ENCODE data around the gene PTHLH.

PTHLH gene

GRCh38 chr12:27995406-27995805 lies 22.9 kb upstream of the PTHLH start:
- DNase-seq (ENCODE audit: low spot score in 2 of 2), result no peak
- no peaks in the 10 kb centered on the region for H3K36me3 Mint-ChIP-seq (ENCODE audit: insufficient read depth)
- no peak for ATAC-seq (replicated peaks; ENCODE audit: extremely low read depth, poor library complexity, severe bottlenecking)
- no peak overlapping the region for H3K27ac Mint-ChIP-seq (ENCODE audit: low read depth)
- no peaks in the 10 kb centered on the region for H3K27me3 Mint-ChIP-seq
- H3K4me1 Mint-ChIP-seq, result no peaks in the 10 kb centered on the region
- H3K9me3 Mint-ChIP-seq, result no peaks in the 10 kb centered on the region
- H3K4me3 Mint-ChIP-seq, result no peak overlapping the region

GRCh38 chr12:27988594-27989233 lies 16.2 kb upstream of the PTHLH start:
- Mint-ChIP-seq H3K9me3 (no peaks in the 10 kb centered on the region), H3K4me1 (no peaks in the 10 kb centered on the region), H3K36me3 (ENCODE audit: insufficient read depth) (no peaks in the 10 kb centered on the region), H3K4me3 (no peak overlapping the region), H3K27ac (ENCODE audit: low read depth) (no peak overlapping the region), H3K27me3 (peaks cover 30% of the 10 kb centered on the region)
- no peak for ATAC-seq (replicated peaks; ENCODE audit: extremely low read depth, poor library complexity, severe bottlenecking)
- no peak for DNase-seq (ENCODE audit: low spot score in 2 of 2)

- DNase-seq (ENCODE audit: low spot score in 2 of 2), result no peak
- no peaks in the 10 kb centered on the region for H3K36me3 Mint-ChIP-seq (ENCODE audit: insufficient read depth)
- no peak for ATAC-seq (replicated peaks; ENCODE audit: extremely low read depth, poor library complexity, severe bottlenecking)
- no peak overlapping the region for H3K4me3 Mint-ChIP-seq
- H3K9me3 Mint-ChIP-seq, result no peaks in the 10 kb centered on the region
- H3K27me3 Mint-ChIP-seq, result peaks cover 44% of the 10 kb centered on the region
- no peak overlapping the region for H3K27ac Mint-ChIP-seq (ENCODE audit: low read depth)
- H3K4me1 Mint-ChIP-seq, result no peaks in the 10 kb centered on the region
Observed at GRCh38 chr12:27987331-27987730, 14.8 kb upstream of the PTHLH start.

GRCh38 chr12:27984275-27984674 lies 11.7 kb upstream of the PTHLH start:
- Mint-ChIP-seq H3K36me3 (ENCODE audit: insufficient read depth) (no peaks in the 10 kb centered on the region), H3K9me3 (no peaks in the 10 kb centered on the region), H3K4me1 (no peaks in the 10 kb centered on the region), H3K27me3 (peaks cover 53% of the 10 kb centered on the region), H3K27ac (ENCODE audit: low read depth) (no peak overlapping the region), H3K4me3 (no peak overlapping the region)
- ATAC-seq (replicated peaks; ENCODE audit: extremely low read depth, poor library complexity, severe bottlenecking) (no peak), DNase-seq (ENCODE audit: low spot score in 2 of 2) (no peak)

GRCh38 chr12:27982951-27983350 lies 10.4 kb upstream of the PTHLH start:
- Mint-ChIP-seq H3K27me3 (peaks cover 59% of the 10 kb centered on the region), H3K36me3 (ENCODE audit: insufficient read depth) (no peaks in the 10 kb centered on the region), H3K4me1 (no peaks in the 10 kb centered on the region), H3K4me3 (no peak overlapping the region), H3K9me3 (no peaks in the 10 kb centered on the region), H3K27ac (ENCODE audit: low read depth) (no peak overlapping the region)
- no peak for ATAC-seq (replicated peaks; ENCODE audit: extremely low read depth, poor library complexity, severe bottlenecking)
- no peak for DNase-seq (ENCODE audit: low spot score in 2 of 2)

GRCh38 chr12:27982385-27982784 lies 9.9 kb upstream of the PTHLH start:
- no peaks in the 10 kb centered on the region for H3K4me1 Mint-ChIP-seq
- H3K4me3 Mint-ChIP-seq, result no peak overlapping the region
- peaks cover 60% of the 10 kb centered on the region for H3K27me3 Mint-ChIP-seq
- no peak overlapping the region for H3K27ac Mint-ChIP-seq (ENCODE audit: low read depth)
- DNase-seq (ENCODE audit: low spot score in 2 of 2), result no peak
- no peak for ATAC-seq (replicated peaks; ENCODE audit: extremely low read depth, poor library complexity, severe bottlenecking)
- no peaks in the 10 kb centered on the region for H3K36me3 Mint-ChIP-seq (ENCODE audit: insufficient read depth)
- no peaks in the 10 kb centered on the region for H3K9me3 Mint-ChIP-seq

GRCh38 chr12:27981874-27982273 lies 9.3 kb upstream of the PTHLH start:
- no peak overlapping the region for H3K4me3 Mint-ChIP-seq
- no peaks in the 10 kb centered on the region for H3K9me3 Mint-ChIP-seq
- no peak overlapping the region for H3K27ac Mint-ChIP-seq (ENCODE audit: low read depth)
- DNase-seq (ENCODE audit: low spot score in 2 of 2), result no peak
- no peaks in the 10 kb centered on the region for H3K4me1 Mint-ChIP-seq
- H3K36me3 Mint-ChIP-seq (ENCODE audit: insufficient read depth), result no peaks in the 10 kb centered on the region
- ATAC-seq (replicated peaks; ENCODE audit: extremely low read depth, poor library complexity, severe bottlenecking), result no peak
- peaks cover 65% of the 10 kb centered on the region for H3K27me3 Mint-ChIP-seq

GRCh38 chr12:27979145-27979544 lies 6.6 kb upstream of the PTHLH start:
- no peak overlapping the region for H3K27ac Mint-ChIP-seq (ENCODE audit: low read depth)
- ATAC-seq (replicated peaks; ENCODE audit: extremely low read depth, poor library complexity, severe bottlenecking) (no peak), DNase-seq (ENCODE audit: low spot score in 2 of 2) (no peak)
- no peaks in the 10 kb centered on the region for H3K4me1 Mint-ChIP-seq
- no peaks in the 10 kb centered on the region for H3K9me3 Mint-ChIP-seq
- no peaks in the 10 kb centered on the region for H3K36me3 Mint-ChIP-seq (ENCODE audit: insufficient read depth)
- peaks cover 86% of the 10 kb centered on the region for H3K27me3 Mint-ChIP-seq
- H3K4me3 Mint-ChIP-seq, result no peak overlapping the region

GRCh38 chr12:27975222-27976136 lies 2.9 kb upstream of the PTHLH start:
- Mint-ChIP-seq H3K9me3 (no peaks in the 10 kb centered on the region), H3K4me3 (no peak overlapping the region), H3K27ac (ENCODE audit: low read depth) (no peak overlapping the region), H3K4me1 (no peaks in the 10 kb centered on the region), H3K27me3 (peaks cover 95% of the 10 kb centered on the region), H3K36me3 (ENCODE audit: insufficient read depth) (no peaks in the 10 kb centered on the region)
- ATAC-seq (replicated peaks; ENCODE audit: extremely low read depth, poor library complexity, severe bottlenecking) (no peak), DNase-seq (ENCODE audit: low spot score in 2 of 2) (no peak)

- H3K4me1 Mint-ChIP-seq, result peaks cover 3% of the 10 kb centered on the region
- ATAC-seq (replicated peaks; ENCODE audit: extremely low read depth, poor library complexity, severe bottlenecking) (no peak), DNase-seq (ENCODE audit: low spot score in 2 of 2) (no peak)
- H3K4me3 Mint-ChIP-seq, result no peak overlapping the region
- no peaks in the 10 kb centered on the region for H3K36me3 Mint-ChIP-seq (ENCODE audit: insufficient read depth)
- H3K9me3 Mint-ChIP-seq, result no peaks in the 10 kb centered on the region
- H3K27me3 Mint-ChIP-seq, result peaks cover 94% of the 10 kb centered on the region
- no peak overlapping the region for H3K27ac Mint-ChIP-seq (ENCODE audit: low read depth)
Observed at GRCh38 chr12:27974735-27975221, 2.2 kb upstream of the PTHLH start.

- Mint-ChIP-seq H3K27ac (ENCODE audit: low read depth) (no peak overlapping the region), H3K36me3 (ENCODE audit: insufficient read depth) (no peaks in the 10 kb centered on the region), H3K27me3 (peaks cover 98% of the 10 kb centered on the region), H3K4me1 (peaks cover 9% of the 10 kb centered on the region), H3K9me3 (no peaks in the 10 kb centered on the region), H3K4me3 (no peak overlapping the region)
- DNase-seq (ENCODE audit: low spot score in 2 of 2) (no peak), ATAC-seq (replicated peaks; ENCODE audit: extremely low read depth, poor library complexity, severe bottlenecking) (no peak)
Observed at GRCh38 chr12:27973487-27973890, 956 bp upstream of the PTHLH start.

- peak overlapping the region; percentile 64 for H3K4me3 Mint-ChIP-seq
- no peak overlapping the region for H3K27ac Mint-ChIP-seq (ENCODE audit: low read depth)
- ATAC-seq (replicated peaks; ENCODE audit: extremely low read depth, poor library complexity, severe bottlenecking), result no peak
Observed at GRCh38 chr12:27971606-27972005, 927 bp downstream of the PTHLH start.

GRCh38 chr12:27971121-27971489 lies 1.4 kb downstream of the PTHLH start:
- Mint-ChIP-seq H3K36me3 (ENCODE audit: insufficient read depth) (no peaks in the 10 kb centered on the region), H3K4me3 (peak overlapping the region; percentile 64), H3K27ac (ENCODE audit: low read depth) (no peak overlapping the region), H3K27me3 (peaks cover 97% of the 10 kb centered on the region), H3K4me1 (peaks cover 9% of the 10 kb centered on the region), H3K9me3 (no peaks in the 10 kb centered on the region)
- DNase-seq (ENCODE audit: low spot score in 2 of 2), result no peak
- no peak for ATAC-seq (replicated peaks; ENCODE audit: extremely low read depth, poor library complexity, severe bottlenecking)

More at GRCh38 chr12:27971606-27972005, 927 bp downstream of the PTHLH start:
- peaks cover 98% of the 10 kb centered on the region for H3K27me3 Mint-ChIP-seq
- DNase-seq (ENCODE audit: low spot score in 2 of 2), result no peak
- no peaks in the 10 kb centered on the region for H3K36me3 Mint-ChIP-seq (ENCODE audit: insufficient read depth)
- H3K4me1 Mint-ChIP-seq, result peaks cover 9% of the 10 kb centered on the region
- no peaks in the 10 kb centered on the region for H3K9me3 Mint-ChIP-seq
